IPS-11a (cell line): ENCODE data around the gene WBP2.

Experiments used
- H3K4me3 ChIP-seq: one replicate; pipeline ENCODE4 v1.5.1; 2013; ENCODE audit warnings: low read depth, low read length, control low read depth

WBP2 gene

GRCh38 chr17:75828741-75829140 lies 26.4 kb downstream of the WBP2 start:
- H3K4me3 ChIP-seq = no peak overlapping the region

- H3K4me3 ChIP-seq = no peak overlapping the region
Measured at GRCh38 chr17:75828076-75828400, 27.1 kb downstream of the WBP2 start.

DNA sequence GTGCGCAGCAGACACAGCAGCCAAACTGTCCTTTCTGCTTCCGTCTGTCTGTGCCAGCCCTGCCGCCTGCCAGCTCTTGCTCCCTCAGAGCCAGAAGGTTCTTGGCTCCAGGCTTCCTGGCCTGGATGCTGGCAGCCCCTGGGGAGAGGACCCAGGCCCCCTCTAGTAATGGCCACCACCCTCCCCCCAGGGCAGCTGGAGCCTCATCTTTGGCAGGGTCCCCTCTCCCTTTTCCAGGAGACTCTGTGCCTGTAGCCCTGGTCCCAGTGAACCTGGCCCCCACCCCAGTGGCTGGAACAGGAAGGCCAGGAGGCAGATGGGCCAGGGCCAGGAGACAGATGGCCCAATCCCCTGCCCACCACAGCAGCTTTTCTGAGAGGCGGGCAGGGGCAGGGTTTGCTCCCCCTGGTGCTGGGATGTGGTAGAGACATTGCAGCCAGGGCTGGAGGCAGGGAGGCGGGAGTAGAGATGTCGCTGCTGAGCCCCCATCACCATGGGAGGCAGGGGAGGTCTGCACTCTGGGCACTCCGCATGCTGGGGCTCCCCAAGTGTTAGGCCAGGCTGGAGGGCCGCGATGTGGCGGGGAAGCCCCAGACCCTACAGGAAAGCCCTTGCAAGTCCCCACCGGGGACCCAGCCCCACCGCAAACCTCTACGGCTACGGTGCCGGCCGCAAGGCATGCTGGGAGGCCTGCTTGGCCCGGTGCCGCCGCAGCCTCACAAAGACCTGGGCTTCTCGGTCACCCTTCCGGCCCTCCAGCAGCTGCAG lies 27.6 kb downstream of the WBP2 start:
- no peak overlapping the region for H3K4me3 ChIP-seq

GRCh38 chr17:75826561-75827307 lies 28.4 kb downstream of the WBP2 start:
- H3K4me3 ChIP-seq = no peak overlapping the region

DNA sequence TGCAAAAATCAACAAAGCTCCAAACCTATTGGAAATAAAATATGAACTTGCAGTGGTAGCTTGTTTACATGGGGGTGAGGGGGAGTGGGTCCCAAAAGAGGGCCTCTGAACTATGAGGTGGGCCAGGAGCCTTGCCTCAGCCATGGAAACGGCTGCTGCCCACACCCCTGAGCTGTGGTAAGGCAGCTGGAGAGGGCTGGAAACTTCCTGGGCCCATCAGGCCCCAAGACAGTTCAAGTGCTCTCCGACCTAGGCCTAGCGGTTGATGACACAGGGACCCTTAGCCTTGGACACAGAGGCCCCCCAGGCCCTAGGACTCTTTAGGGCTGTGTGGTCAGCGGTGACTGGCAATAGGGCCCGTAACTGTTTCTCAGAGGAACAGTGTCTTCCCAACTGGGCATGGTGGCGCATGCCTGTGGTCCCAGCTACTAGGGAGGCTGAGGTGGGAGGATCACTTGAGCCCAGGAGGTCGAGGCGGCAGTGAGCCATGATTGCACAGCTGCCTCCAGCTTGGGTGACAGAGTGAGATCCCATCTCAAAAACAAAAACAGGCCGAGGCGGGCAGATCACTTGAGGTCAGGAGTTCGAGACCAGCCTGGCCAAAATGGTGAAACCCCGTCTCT lies 29.3 kb downstream of the WBP2 start:
- H3K4me3 ChIP-seq = no peak overlapping the region

- no peak overlapping the region for H3K4me3 ChIP-seq
Measured at GRCh38 chr17:75825149-75825552, 30.0 kb downstream of the WBP2 start.

- no peak overlapping the region for H3K4me3 ChIP-seq
Measured at GRCh38 chr17:75824666-75825065, 30.5 kb downstream of the WBP2 start.

DNA sequence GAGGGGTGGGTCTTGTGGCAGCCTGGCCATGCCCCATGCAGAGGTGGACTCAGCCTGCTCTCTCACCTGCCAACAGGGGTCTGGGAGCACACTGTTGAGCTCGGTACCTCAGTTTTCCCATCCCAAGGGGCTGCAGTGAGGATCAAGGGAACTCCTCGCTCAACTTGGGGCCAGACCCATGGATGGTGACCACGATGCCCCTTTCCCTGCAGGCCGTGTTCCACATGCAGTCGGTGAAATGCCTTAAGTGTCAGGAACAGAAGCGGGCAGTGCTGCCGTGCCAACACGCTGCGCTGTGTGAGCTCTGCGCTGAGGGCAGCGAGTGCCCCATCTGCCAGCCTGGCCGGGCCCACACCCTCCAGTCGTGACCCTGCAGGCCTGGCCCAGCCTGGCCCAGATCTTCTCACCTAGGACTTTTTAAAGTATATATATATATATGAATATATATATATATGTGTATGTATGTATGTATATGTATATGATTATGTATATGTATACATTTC lies 31.0 kb downstream of the WBP2 start:
- no peak overlapping the region for H3K4me3 ChIP-seq

- H3K4me3 ChIP-seq = no peak overlapping the region
Measured at GRCh38 chr17:75823257-75824041, 31.7 kb downstream of the WBP2 start.

DNA sequence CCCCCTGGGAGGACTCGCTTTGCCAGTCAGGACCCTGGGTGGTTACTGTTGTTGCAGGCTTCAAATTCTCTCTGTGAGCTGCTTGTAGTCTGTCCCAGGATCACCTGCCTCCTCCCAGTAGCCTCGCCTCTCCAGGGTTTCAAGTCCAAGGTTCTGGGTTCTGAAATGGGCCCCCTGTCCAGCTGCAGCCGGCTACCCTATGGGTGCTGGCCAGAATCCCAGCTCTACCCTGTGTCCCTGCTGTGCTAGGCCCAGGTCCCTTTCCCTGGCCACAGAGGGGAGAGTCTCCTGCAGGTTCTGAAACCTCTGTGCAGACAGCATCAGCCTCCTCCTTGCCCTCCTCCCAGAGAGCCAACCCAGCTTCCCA lies 32.4 kb downstream of the WBP2 start:
- H3K4me3 ChIP-seq = no peak overlapping the region

GRCh38 chr17:75822119-75822799 lies 32.9 kb downstream of the WBP2 start:
- no peak overlapping the region for H3K4me3 ChIP-seq

DNA sequence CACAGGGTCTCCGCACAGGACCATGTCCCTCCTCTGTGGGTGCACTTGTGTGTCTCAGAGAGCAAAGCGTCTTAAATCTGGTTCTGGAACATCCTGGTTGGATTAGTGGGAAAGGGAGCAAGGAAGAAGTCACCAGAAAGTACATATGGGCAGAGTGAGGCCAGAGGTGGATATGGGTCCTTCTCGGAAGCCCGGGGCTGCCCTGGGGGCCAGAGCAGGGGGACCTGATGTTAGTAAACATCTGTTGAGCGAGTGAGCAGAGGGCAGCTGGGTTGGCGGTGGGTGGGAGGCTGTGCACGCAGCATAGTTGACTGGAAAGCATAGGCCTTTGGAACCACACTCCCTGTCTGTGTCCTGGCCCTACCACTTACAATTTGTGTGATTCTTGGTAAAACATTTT lies 33.6 kb downstream of the WBP2 start:
- no peak overlapping the region for H3K4me3 ChIP-seq

- H3K4me3 ChIP-seq = no peak overlapping the region
Measured at GRCh38 chr17:75820094-75821080, 34.7 kb downstream of the WBP2 start.

- H3K4me3 ChIP-seq = no peak overlapping the region
Measured at GRCh38 chr17:75819678-75820077, 35.5 kb downstream of the WBP2 start.

DNA sequence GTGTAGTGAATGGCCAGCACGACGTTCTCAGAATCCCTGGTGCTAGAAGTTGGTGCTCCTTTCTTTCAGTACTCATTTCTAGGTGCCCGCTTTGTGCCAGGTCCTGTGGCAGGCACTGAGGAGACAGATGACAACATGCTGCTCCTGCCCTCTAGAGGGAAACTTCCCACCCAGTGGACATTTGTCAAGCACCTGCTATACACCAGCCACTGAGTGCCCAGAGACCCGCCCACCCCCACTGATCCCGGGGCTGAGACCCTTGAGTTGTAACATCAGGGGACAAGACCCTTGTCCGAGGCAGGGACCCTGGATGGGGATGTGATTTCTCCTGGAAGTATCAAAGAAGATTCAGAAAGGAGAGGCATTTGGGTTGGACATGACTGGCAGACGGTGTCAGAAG lies 36.0 kb downstream of the WBP2 start:
- H3K4me3 ChIP-seq = no peak overlapping the region

GRCh38 chr17:75818326-75818885 lies 36.7 kb downstream of the WBP2 start:
- no peak overlapping the region for H3K4me3 ChIP-seq

DNA sequence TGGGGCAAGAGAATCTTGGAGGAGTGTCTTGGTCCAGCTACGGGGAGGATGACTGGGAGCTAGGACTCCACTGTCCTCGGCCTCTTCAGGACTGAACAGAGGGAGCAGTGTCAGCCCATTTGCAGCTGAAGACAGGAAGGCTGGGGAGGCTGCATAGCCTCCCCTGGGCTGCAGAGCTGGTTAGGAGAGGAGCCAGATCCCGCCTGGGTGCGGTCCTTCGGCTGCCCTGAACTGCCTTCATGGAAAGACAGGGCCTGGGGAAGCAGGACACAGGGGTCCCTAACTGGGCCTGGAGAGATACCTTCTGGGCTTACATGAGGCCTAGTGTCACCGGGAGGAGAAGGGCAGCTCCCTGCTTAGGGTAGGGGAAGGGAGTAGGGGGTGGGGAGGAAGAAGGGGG lies 37.6 kb downstream of the WBP2 start:
- no peak overlapping the region for H3K4me3 ChIP-seq

DNA sequence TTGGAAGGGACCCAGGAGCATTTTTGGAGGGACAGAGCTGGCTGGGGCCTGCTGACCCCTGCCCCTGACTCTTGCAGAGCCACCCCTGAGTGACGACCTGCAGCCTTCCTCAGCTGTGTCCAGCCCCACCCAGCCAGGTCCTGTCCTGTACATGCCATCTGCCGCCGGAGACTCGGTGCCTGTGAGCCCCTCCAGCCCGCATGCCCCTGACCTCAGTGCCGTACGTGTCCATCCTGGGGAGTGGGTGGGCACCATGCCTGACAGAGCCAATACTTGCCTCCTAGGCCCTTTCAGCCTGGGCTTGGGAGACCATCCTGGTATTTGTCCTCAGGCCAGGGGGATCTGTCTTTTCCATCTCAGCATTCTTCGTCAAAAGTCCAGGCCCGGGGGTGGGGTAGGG lies 38.4 kb downstream of the WBP2 start:
- H3K4me3 ChIP-seq = no peak overlapping the region

DNA sequence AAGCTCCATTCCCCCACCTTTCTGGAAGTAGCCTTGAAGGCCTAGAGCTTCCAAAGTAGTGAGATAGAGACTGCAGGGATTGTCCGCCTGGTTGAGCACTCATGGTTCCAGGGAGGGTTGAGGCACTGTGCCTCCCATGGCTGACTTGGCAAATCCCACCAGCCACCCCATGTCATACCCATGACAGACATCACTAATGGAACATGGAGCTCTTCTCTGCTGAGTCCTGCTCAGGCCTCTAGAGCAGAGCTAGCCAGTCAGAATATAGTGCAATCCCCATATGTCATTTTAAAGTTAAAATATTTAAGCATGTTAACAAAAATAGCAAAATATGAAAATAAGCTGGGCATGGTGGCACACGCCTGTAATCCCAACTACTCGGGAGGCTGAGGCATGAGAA lies 39.7 kb downstream of the WBP2 start:
- H3K4me3 ChIP-seq = no peak overlapping the region
